Amniotic stem cell (primary cell): Measurements from ENCODE around the gene FKBP14.

Source experiments
- DNase-seq: peaks from one replicate; lab custom pipeline; 2025; lab: John Stamatoyannopoulos, UW

The FKBP14 gene

DNA sequence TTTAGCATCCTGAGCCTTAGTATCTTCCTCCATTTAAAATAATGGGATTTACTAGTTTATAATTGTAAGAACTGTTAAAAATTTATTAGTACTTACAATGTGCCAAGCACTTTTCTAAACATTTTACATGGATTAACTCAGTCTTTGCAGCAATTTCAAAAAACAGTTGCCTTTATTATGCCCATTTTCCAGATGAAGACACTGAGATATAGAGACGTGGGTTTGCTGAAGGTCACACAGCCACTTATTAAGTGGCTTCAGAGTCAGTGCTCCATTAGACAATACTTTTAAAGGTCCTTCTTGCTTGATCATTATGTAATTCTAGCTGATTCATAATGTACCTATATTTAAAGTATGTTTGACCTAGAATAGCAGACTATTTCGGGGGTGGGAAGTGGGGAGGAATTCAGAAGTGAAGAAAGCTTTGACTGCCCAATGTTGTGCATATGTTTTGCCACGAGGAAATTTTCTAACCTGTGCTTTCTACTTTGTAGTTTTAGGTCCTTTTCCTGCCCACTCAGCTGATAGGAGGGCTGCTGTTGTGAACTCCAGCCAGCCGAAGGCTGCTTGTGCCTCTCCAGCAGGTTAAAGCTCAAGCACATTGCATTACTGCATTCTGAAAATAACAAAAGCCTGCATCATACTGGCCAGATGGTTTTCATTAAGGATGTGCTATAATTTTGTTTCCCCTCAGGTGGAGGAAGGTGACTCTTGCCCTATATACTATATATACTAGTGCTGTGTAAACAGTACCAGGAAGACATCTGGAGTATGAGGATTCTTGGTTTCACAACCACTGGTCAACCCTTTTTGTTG, 6.0 kb upstream of the FKBP14 start:
- DNase-seq: peak; percentile 31

DNA sequence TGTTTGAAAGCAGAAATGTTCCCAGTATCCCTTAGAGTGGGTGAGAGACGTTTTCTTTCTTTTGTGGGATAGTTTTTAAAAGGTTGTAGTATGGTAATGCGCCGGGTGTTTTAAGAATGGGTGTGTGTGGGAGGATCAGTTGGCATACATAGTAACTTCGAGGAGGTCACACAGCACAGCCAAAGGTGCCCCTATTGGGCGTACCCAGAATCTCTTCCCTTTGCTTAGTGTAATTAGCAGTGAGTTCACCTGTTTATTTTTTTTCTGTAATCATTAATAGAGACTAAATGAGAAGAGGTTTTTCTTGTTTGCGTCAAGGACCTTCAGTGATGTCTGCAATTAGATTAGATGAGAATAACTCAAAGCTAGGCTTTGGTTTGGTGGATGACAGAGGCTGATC, 3.2 kb upstream of the FKBP14 start:
- DNase-seq: no peak

DNA sequence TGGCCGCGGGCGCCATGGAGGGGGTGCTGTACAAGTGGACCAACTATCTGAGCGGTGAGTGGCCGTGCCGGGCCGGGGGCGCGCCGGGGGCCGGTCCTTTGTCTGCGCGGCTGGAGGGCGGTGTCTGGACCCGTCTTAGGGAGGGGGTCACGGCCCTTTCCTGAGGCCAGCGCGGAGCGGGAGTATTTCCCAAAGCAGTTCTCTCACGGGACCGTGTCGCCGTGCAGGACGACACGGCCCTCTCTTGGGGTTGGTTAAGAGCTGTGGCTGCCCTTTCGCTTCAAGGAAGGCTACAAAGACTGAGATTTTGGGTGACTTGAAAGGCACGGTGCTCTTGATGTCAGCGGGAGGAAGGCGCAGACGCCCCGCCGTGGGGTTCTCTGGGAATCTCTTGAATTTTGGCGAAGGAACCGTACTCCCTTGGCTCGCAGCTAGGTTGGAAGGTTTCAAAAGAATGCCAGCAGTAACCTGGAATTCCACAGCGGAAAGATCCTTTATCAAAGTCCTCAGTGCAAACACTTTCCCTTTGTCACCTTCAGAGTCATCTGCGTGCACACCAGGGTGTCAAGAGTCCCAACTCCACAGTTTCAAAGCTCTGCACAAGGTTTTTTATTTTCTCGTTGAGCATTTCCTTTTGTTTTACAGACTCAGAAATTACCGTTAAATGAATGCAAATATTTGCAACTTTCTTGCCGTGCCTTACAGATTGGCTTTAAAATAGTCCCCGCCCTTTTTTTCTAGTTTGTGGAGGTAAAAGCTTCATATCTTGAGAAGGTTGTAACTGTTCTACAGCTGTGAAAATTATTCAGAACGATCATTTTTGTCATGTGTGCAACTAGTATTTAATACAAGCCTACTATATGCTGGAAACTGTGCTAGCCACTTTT, 2.5 kb upstream of the FKBP14 start:
- no peak for DNase-seq

GRCh38 chr7:30028216-30028748, 1.8 kb upstream of the FKBP14 start, which contains the start of gene PLEKHA8:
PLEKHA8 (plus strand) TSS chr7:30028412; CDS start chr7:30028763, 351 bp downstream.
- peak; percentile 79 for DNase-seq

DNA sequence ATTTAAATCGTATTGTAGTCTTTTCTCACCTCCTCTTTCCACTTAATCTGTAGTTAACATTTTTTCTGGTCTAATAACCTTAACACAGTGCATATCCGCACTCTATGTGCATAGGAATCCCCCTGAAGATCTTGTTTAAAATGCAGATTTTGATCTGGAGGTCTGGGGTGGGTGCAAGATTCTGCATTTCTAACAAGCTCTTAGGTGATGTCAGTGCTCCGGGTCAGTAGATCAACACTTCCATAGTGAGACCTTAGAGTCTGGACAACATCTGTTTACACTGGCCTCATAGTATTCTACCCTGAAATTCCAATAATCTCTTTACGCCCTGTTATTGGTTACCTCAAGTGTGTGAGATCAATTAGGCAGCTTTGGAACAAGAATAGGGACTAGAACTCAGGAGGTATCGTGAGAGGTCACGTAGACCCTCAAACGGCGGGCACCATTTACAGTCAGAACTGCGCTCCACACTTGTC, 1.3 kb upstream of the FKBP14 start:
- no peak for DNase-seq

GRCh38 chr7:30027065-30027456, 559 bp upstream of the FKBP14 start:
- DNase-seq: no peak

GRCh38 chr7:30023524-30023923, 3.0 kb downstream of the FKBP14 start:
- no peak for DNase-seq

GRCh38 chr7:30022991-30023390, 3.5 kb downstream of the FKBP14 start:
- DNase-seq: no peak

DNA sequence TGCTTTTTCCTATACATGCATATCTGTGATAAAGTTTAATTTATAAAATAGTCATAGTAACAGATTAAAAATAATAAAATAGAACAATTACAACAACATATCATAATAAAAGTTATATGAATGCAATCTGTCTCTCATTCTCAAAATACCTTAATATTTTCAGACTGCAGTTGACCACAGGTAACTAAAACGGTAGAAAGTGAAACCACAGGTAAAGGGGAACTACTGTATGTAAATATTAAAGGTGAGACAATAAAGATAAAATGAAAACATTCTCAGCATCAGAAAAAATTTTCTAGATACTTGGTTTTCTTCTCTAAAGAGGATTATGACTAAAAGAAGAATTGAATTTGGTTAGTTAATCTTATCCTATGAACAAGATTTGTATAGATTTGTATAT, 6.0 kb downstream of the FKBP14 start:
- no peak for DNase-seq

DNA sequence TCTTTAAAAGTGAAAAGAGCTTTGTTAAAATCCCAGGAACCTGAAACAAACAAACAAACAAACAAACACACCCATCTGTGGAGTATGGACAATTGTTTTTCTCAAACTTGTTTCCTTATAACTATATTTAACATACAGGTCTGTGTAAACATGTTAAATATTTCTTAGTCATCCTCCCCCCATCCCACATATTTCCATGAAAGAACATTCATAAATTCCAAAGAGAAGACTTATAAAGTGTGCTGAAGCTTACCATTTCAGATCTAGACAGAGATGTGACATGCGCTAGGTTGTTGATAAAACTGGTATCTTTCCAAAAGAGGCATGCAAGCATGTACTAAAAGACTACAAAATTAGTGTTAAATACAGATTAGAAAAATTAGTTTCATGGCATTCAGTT, 6.5 kb downstream of the FKBP14 start:
- DNase-seq: no peak

DNA sequence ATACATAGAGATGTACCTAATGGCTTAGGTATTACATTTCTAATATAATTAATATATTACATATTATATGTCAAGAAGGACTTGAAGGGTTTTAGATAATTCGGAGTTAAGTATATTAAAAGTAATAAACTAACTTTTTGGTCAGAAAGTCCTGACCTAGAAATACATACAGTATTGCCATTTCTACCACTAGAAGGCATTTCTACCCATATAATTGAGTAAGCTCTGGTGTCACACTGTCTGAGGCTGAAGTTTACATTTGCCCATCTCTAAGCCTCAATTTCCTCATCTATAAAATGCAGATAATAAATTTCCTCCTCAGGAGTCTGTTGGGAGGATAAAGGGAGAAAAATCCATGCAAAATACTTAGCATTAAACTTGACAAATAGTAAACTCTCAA, 7.1 kb downstream of the FKBP14 start:
- no peak for DNase-seq

GRCh38 chr7:30018451-30018850, 8.1 kb downstream of the FKBP14 start:
- DNase-seq: no peak

- no peak for DNase-seq
These were observed 13.7 kb downstream of the FKBP14 start for GRCh38 chr7:30012757-30013156.

DNA sequence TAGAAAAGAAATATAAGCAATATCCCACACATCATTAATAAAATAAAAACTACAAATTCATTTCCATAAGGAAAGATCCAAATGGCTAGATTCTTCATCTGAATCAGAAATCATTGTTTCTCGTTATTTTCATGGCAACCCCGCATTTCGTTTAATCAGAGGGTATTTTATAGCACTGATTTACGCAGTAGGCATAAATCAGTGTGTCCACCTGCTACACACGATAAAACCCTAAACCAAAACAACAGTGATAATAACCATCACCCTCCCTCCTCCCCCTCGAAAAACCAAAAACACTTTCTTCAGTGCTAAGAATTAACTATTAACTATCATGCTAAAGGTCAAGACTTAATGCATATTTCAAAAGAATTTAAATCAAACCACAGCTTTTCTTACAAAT, 16.5 kb downstream of the FKBP14 start:
- no peak for DNase-seq

DNA sequence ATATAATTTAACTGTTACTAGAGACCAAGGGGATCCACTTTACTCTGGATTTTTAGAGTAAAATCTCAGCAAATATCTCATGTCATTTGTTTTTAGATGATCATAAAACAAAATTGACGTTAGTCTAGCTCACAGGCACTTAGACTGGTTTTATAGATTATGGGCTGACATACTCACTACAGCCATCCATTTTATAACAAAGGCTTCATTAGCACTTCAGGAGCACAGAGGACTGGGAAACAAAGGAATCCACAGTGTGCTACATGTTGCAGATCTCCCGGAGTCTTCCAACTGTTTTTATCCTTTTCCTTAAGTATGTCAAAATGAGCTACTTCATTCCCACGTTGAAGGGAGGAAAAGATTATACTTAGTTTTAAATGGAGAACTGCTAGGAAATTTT, 21.0 kb downstream of the FKBP14 start:
- DNase-seq: no peak

DNA sequence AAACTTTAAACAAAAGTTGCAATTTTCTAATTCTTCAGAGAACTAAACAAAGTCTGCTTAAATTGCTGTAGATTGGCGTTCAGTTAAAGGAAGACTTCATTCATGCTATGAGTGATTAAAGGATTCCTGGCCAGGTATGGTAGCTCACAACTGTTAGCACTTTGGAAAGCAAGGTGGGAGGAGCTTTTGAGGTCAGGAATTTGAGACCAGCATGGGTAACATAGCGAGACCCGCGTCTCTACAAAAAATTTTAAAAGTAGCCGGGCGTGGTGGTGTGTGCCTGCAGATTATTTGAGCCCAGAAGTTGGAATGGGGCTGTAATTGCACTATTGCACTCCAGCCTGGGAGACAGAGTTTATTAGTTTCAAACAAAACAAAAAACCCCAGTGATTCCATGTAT, 23.4 kb downstream of the FKBP14 start:
- DNase-seq: no peak

DNA sequence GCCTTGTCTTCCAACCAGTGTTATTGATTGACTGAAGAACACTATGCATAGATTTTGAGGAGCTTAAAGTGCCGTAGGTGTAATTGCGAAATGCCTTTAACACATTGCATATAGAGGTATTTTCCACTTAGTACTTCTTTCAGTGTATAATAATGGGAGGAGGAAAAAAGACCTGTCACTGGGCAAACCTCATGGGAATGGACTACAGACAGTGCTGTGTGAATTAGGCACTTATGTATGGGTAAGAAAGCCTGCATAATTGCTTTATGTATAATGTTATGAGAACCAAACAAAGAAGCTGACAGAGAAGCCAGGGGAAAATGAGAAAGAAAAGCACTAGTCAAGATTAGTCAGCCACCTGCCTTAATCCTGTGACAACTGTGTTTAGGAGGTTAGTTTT, 24.5 kb downstream of the FKBP14 start:
- no peak for DNase-seq

GRCh38 chr7:29998489-29998888, 28.0 kb downstream of the FKBP14 start:
- no peak for DNase-seq

- DNase-seq: no peak
These were observed 30.2 kb downstream of the FKBP14 start for GRCh38 chr7:29996321-29996720.

GRCh38 chr7:29995652-29996051, 30.9 kb downstream of the FKBP14 start:
- no peak for DNase-seq

GRCh38 chr7:29993140-29993539, 33.4 kb downstream of the FKBP14 start:
- no peak for DNase-seq

- DNase-seq: no peak
These were observed 34.6 kb downstream of the FKBP14 start for GRCh38 chr7:29991937-29992336.

DNA sequence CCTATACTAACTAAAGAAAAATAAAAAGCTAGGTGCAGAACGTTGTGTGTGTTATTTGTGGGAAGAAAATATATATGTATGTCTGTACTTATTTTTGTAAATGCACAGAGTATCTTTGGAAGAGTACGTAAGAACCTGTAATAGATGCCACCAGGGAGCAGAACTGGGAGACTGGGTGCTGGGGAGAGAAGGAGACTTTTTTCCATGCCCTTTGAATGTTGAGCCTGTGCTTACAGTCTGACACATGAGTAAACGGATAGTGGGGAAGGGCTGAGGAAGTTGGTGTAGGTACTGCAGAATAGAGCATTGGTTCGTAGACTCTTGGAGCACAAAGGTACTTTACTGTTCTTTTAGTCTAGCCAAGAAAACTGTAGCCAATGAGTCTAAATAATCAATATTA, 35.6 kb downstream of the FKBP14 start:
- no peak for DNase-seq
